Renal cortex interstitium (tissue), 11 donors: ENCODE measurements around the gene LIFR. TPM values are rescaled to one million over a fixed set of nuclear protein-coding genes. Genes with fewer than 3 reads are reported as not detected.
A peak's percentile ranks its signal among the peaks of the same experiment; 100 is the strongest.

Experiments used
- DNase-seq, 11 donors: peaks; one replicate each; pipeline ENCODE4 v3.0.0-alpha.2; 2013; ENCODE audit warnings: low read depth in 9 of 11, low spot score in 4 of 11; ENCODE audit errors: extremely low read depth in 1 of 11
- polyA plus RNA-seq, 3 donors: library from polyadenylated mRNA; unstranded; fragments of 120-200 nt; gene quantifications; one replicate each; pipeline ENCODE4 v1.2.1, GENCODE V29; 2013; ENCODE audit not compliant: insufficient read length in 3 of 3

The LIFR gene
- polyA plus RNA-seq, 3 donors: 74.6 to 96.9 (median 82.8) TPM

DNA sequence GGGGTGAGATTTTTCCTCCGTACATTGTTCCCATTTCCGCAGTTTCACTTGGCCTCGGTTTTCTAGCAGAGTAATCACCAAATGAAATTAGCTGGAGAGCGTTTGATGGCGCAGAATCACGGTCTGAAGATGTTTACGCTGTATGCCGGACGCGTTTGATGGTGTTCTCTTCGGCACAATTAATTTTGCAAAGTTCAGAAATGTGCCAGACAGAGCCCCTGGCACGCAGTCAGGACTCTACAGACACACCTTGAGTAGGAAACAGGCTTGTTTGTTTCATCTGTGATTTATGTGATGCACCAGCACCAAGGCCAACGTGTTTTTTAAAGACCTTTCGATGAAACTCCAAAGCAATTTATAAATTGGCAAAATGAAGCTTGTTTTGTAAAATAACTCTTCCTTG is 863 bp upstream of the LIFR start:
- DNase-seq: no peak

DNA sequence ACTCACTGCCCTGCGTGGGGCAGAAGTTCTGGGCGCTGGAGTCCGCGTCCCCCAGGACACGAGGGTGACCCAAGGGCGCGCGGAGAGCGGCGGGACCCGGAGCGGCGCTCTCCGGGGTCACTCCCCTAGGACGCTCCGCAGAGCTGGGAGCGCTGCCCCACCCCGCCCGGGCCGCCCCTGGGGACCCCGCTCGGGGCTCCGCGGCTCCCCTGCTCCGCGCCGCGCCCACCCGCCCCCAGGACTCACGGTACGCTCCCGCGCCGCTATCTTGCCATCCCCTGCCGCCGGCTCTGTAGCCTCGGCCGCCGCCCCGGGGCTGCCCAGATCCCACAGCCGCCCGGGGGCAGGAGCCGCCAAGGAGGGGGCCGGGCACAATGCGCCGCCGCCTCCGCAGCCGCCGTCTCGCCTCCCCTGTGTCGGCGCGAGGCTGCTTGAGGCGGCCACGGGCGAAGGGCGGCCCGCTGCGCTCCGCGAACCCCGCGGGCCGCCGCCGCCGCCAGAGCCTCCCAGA is 303 bp downstream of the LIFR start:
- peak in 1 of 11 donors; percentile 35 for DNase-seq

- no peak for DNase-seq
Observed at GRCh38 chr5:38555354-38556087, 925 bp downstream of the LIFR start.

- DNase-seq: no peak
Observed at GRCh38 chr5:38554861-38555260, 1.6 kb downstream of the LIFR start.

- DNase-seq: no peak
Observed at GRCh38 chr5:38554403-38554802, 2.0 kb downstream of the LIFR start.

DNA sequence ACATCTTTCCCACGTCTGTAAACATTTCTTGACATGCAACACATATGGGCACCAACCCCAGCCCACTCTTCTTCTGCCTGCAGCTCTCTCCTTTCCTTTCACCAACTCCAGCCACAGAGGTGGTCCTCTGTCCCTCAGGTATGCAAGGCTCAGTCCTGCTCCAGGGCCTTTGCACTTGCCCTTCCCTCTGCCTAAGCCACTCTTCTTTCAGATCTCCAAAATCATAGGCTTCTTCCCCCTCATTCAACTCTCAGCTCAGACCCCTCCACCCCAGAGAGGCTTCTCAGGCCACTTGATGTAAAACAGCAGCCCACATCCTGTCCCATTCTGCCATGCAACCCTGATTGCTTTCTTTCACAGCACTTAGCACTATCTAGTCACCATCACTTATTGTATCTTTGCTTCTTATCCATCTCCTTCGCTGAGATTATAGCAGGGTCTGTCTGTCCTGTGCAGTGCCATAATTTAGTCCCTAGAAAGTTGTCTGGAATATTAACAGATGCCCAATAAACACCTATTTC is 3.4 kb downstream of the LIFR start:
- DNase-seq: no peak

DNA sequence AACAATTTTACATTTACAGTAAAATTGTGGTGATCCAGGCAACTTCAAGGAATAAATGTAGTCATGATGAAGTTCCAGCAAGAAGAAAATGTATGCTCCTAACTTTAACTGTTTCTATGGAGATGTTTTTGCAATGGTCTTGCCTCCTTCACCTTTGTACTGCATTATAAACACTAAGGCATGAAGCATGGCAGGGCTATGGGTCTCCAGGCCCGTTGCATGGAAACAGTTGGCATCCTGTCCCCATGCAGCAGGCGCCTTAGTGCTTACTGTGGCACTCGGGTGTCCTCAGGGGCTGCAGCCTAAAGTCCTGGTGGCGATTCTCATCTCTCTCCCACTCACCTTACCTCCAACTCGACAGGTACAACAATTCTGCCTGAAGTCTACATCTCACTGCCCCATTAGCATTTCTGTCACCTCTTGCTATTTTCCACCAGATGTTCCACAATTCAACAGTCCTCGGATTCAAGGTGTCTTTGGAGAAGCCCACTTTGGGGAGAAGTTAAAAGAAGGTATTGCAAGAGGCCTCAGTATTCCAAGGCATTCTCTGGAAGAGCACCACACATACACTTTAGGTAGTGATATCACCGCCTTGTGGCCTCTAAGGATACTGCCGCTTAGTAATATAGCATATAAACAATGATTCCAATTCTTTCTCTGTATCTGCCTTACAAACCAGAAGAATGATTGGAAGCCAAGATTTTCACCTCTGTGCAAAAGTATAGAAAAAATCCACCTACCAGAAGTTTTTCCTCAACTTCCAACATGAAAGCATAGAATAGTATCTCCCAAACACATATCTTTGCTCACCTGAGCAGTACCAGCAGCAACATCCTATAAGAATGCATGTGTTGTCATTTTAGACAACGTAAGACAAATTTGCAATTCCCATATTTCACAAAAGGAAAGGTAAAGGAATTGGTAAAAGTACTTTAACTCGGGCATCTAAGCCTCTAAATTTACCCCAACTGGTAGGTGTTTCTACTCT is 5.1 kb downstream of the LIFR start:
- DNase-seq: no peak

GRCh38 chr5:38548064-38548759 is 8.2 kb downstream of the LIFR start:
- no peak for DNase-seq

DNA sequence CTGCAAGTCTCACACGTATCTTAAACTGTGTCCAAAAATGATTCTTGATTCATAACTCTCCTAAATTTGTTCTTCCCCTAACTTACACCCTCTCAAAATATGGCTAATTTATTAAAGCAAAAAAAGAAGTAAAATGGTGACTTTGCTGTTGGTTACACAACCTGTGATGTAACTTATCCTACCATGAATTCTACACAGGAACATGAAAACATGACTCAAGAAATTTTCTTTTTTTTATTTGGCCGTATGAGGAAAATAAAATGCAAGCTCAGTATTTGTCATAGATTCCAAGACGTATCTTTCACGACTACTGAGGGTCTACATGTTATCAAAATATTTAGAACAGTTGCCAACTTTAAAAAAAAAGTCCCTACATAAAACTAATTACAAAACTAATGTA is 9.2 kb downstream of the LIFR start:
- DNase-seq: no peak

GRCh38 chr5:38546691-38547146 is 9.7 kb downstream of the LIFR start:
- no peak for DNase-seq

DNA sequence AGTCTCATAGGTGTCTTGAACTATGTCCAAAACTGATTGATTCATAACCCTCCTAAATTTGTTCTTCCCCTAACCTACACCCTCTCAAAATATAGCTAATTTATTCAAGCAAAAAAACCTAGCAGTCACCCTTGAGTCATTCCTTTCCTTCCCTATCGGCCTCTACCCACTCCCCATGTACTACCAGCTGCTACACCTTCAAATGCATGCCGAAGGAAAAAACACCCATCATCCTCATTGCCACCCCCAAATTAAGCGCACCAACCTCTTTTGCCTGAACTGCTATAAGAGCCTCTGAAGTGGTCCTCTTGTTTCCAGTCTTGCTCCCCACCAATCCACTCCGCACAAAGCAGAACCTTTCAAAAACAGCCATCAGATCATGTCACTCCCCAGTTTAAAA is 12.6 kb downstream of the LIFR start:
- DNase-seq: no peak

DNA sequence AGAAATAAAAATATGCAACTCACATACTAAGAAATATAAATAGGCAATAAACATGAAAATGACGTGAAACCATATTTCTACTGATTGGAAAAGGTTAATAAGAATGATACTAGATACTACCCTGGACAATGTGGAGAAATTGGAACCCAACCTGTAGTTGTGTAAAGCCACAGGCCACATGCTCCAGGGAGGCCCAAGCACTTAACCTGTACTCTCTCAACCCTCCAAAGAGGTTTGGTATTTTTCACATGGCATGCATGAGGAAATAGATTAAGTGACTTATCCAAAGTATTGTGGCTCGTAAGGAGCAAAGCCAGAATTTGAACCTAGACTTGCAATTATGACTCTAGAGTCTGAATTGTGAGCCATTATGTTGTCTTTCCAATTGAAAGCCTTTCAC is 13.4 kb downstream of the LIFR start:
- no peak for DNase-seq

GRCh38 chr5:38541174-38541725 is 15.2 kb downstream of the LIFR start:
- no peak for DNase-seq

DNA sequence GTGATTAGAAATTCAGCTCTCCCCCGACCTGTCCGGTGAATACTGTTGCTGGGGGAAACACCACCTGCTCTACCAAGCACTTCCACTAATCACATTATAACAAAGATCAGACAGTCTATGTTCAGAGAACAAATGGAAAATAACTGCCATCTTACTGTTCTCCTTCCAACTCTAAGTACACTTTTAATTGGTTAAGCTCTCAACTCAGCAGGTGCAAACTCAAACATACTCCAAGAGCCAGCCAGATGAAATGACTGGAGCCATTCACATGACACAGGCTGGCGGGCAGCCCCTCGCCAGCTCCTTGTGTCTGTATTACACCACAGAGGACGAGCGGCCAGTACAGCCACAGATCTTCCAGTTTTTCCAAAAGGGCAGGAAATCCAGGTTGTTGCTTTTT is 16.1 kb downstream of the LIFR start:
- no peak for DNase-seq

DNA sequence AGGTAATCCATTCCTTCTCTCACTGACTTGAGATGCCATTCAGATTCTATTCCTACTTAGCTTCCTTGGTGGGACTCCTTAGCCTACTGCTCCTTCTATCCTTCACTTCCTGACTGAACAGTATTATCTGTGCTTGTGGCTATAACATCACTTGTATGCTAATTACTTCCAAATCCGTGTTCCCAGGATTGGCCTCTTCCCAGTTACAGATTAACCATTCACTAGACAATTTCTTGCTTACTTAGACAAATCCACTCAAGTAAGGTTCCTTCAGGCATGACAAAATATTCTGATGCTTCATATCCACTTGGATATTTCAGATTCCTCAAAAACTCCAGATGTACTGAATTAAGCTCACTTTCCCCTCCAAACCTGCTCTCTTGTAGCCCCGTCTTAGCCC is 18.3 kb downstream of the LIFR start:
- DNase-seq: no peak

DNA sequence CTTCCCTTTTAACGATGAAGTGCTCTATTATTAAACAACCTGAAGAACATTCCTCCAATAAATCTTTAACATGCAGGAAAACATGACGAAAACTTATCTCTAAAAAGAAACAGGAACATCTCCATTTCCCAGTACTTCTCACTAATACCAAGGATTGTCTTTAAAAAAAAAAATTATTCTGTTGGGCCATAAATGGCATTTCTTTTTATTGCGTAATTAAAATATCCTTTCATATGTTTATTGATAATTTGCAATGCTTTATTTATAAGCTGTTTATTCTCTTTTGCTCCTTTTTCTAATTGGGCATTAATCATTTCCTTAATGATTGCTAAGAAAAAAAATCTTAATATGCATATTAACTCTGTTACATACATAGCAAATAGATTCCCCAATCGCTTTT is 18.9 kb downstream of the LIFR start:
- DNase-seq: no peak

- no peak for DNase-seq
Observed at GRCh38 chr5:38536968-38537367, 19.5 kb downstream of the LIFR start.

- no peak for DNase-seq
Observed at GRCh38 chr5:38535845-38536244, 20.6 kb downstream of the LIFR start.

- no peak for DNase-seq
Observed at GRCh38 chr5:38535248-38535750, 21.1 kb downstream of the LIFR start.
